GM21737 (cell line): Measurements from ENCODE around the gene KLRC2.
"Not testable (repeated sequence)": the region's sequence is repeated elsewhere in the genome, so short reads cannot be mapped to it uniquely, and the experiment has no call there.

Experiments used
- ATAC-seq: cut with Tn5 transposase; IDR thresholded peaks from one replicate; pipeline ENCODE4 v1.9.1; 2021; ENCODE audit warnings: mild to moderate bottlenecking, moderate library complexity; ENCODE audit not compliant: unreplicated experiment

The KLRC2 gene

GRCh38 chr12:10435816-10436215 lies at the start of gene KLRC2:
Gene KLRC2, minus strand, starts transcription at chr12:10436010. Its CDS starts 24 bp downstream, at chr12:10435986.
- ATAC-seq = not testable (repeated sequence)

- not testable (repeated sequence) for ATAC-seq
Measured at GRCh38 chr12:10481901-10482300, 46.1 kb upstream of the KLRC2 start.

GRCh38 chr12:10472808-10473207 lies 37.0 kb upstream of the KLRC2 start:
- ATAC-seq = not testable (repeated sequence)

- no peak for ATAC-seq
Measured at GRCh38 chr12:10469701-10470100, 33.9 kb upstream of the KLRC2 start.

GRCh38 chr12:10466311-10466710 lies 30.5 kb upstream of the KLRC2 start:
- no peak for ATAC-seq

- ATAC-seq = no peak
Measured at GRCh38 chr12:10457760-10458159, 21.9 kb upstream of the KLRC2 start.

GRCh38 chr12:10456856-10457255 lies 21.0 kb upstream of the KLRC2 start:
- ATAC-seq = no peak

GRCh38 chr12:10455766-10456165 lies 20.0 kb upstream of the KLRC2 start:
- ATAC-seq = no peak

- ATAC-seq = no peak
Measured at GRCh38 chr12:10454531-10454930, 18.7 kb upstream of the KLRC2 start.

- no peak for ATAC-seq
Measured at GRCh38 chr12:10453156-10453555, 17.3 kb upstream of the KLRC2 start, which contains the start of gene KLRC1. Gene KLRC1, minus strand, starts transcription at chr12:10453377. Its CDS starts 2,221 bp downstream, at chr12:10451156.

- ATAC-seq = no peak
Measured at GRCh38 chr12:10448236-10448635, 12.4 kb upstream of the KLRC2 start.

- ATAC-seq = not testable (repeated sequence)
Measured at GRCh38 chr12:10446052-10446451, 10.2 kb upstream of the KLRC2 start.

GRCh38 chr12:10441144-10441543 lies 5.3 kb upstream of the KLRC2 start:
- not testable (repeated sequence) for ATAC-seq

GRCh38 chr12:10439608-10440274 lies 3.9 kb upstream of the KLRC2 start:
- not testable (repeated sequence) for ATAC-seq

GRCh38 chr12:10437601-10438000 lies 1.8 kb upstream of the KLRC2 start:
- not testable (repeated sequence) for ATAC-seq

- not testable (repeated sequence) for ATAC-seq
Measured at GRCh38 chr12:10430623-10431022, 5.2 kb downstream of the KLRC2 start.

GRCh38 chr12:10425938-10426337 lies 9.9 kb downstream of the KLRC2 start:
- ATAC-seq = not testable (repeated sequence)

GRCh38 chr12:10424260-10424899 lies 11.4 kb downstream of the KLRC2 start:
- ATAC-seq = not testable (repeated sequence)

- ATAC-seq = not testable (repeated sequence)
Measured at GRCh38 chr12:10422159-10422558, 13.7 kb downstream of the KLRC2 start.

- ATAC-seq = not testable (repeated sequence)
Measured at GRCh38 chr12:10420334-10420733, 15.5 kb downstream of the KLRC2 start, which contains the start of gene KLRC3. Gene KLRC3, minus strand, starts transcription at chr12:10420595. Its CDS starts 45 bp downstream, at chr12:10420550.

- ATAC-seq = no peak
Measured at GRCh38 chr12:10409392-10409791, 26.4 kb downstream of the KLRC2 start, which contains the start of gene KLRC4. Gene KLRC4, minus strand, starts transcription at chr12:10409757. Its CDS starts 182 bp downstream, at chr12:10409575.

- ATAC-seq = no peak
Measured at GRCh38 chr12:10408842-10409241, 27.0 kb downstream of the KLRC2 start.
